PFSK-1 (cell line): Measurements from ENCODE around the gene UBE2B.

Experiments used
- FOXP2 ChIP-seq: optimal IDR thresholded peaks from 2 replicates; pipeline ENCODE3; 2011; ENCODE audit warnings: borderline replicate concordance, control low read depth, inconsistent platforms; ENCODE audit not compliant: insufficient read depth; ENCODE audit errors: extremely low read length, extremely low read depth
- POLR2AphosphoS5 ChIP-seq: IDR thresholded peaks from 2 replicates; pipeline ENCODE4 v1.6.1; 2012; ENCODE audit warnings: low read depth, mild to moderate bottlenecking, control low read depth, low read length, moderate library complexity
- SIN3A ChIP-seq: IDR thresholded peaks from 2 replicates; pipeline ENCODE4 v1.6.1; 2012; ENCODE audit warnings: mild to moderate bottlenecking, low read length, moderate library complexity, borderline replicate concordance; ENCODE audit not compliant: insufficient read depth
- TAF1 ChIP-seq: IDR thresholded peaks from 2 replicates; pipeline ENCODE4 v1.6.1; 2012; ENCODE audit warnings: low read length, control low read depth, borderline replicate concordance; ENCODE audit not compliant: insufficient read depth
- TF ChIP-seq, protein P1 (sequence below), 2 experiments: IDR thresholded peaks; 2 replicates each; pipeline versions ENCODE4 v1.6.1 to v1.8.0; 2011 to 2012; ENCODE audit warnings: low read depth in 2 of 2, low read length in 2 of 2, control low read depth in 1 of 2, inconsistent platforms in 1 of 2, mild to moderate bottlenecking in 1 of 2, moderate library complexity in 1 of 2; ENCODE audit not compliant: insufficient read depth in 1 of 2

The UBE2B gene

DNA sequence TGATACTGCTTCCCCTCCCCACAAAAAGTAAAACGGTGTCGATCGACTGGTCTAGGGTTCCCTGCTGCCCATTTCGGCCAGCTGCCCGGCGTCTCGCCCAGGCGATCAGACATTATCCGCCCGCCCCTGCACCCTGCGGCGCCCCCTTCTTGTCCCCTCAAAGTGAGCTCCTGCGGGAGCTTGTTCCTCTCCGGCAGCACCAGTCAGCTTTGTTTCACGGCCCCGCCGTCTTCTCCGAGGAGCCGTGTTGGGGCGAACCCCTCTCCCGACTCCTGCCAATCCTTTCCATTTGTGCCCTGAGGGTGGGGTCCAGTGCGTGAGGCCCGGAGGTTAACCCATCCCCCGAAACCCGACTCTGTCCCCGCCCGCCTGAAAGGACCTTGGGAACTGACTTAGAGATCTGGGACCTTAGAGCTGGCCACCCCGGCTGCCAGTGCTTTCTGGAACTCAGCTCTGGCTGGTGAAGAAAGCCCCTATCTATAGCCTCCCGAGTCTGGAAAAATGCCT lies 518 bp downstream of the UBE2B start:
- TF ChIP-seq FOXP2 = no peak
- TF ChIP-seq, protein P1, sequence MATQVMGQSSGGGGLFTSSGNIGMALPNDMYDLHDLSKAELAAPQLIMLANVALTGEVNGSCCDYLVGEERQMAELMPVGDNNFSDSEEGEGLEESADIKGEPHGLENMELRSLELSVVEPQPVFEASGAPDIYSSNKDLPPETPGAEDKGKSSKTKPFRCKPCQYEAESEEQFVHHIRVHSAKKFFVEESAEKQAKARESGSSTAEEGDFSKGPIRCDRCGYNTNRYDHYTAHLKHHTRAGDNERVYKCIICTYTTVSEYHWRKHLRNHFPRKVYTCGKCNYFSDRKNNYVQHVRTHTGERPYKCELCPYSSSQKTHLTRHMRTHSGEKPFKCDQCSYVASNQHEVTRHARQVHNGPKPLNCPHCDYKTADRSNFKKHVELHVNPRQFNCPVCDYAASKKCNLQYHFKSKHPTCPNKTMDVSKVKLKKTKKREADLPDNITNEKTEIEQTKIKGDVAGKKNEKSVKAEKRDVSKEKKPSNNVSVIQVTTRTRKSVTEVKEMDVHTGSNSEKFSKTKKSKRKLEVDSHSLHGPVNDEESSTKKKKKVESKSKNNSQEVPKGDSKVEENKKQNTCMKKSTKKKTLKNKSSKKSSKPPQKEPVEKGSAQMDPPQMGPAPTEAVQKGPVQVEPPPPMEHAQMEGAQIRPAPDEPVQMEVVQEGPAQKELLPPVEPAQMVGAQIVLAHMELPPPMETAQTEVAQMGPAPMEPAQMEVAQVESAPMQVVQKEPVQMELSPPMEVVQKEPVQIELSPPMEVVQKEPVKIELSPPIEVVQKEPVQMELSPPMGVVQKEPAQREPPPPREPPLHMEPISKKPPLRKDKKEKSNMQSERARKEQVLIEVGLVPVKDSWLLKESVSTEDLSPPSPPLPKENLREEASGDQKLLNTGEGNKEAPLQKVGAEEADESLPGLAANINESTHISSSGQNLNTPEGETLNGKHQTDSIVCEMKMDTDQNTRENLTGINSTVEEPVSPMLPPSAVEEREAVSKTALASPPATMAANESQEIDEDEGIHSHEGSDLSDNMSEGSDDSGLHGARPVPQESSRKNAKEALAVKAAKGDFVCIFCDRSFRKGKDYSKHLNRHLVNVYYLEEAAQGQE (IDR thresholded peaks at IDR 0.05; ENCODE audit: insufficient read depth in 1 of 2, low read depth in 2 of 2, low read length in 2 of 2) = no peak
- no peak for TF ChIP-seq POLR2AphosphoS5

GRCh38 chr5:134374232-134374631 lies 2.9 kb downstream of the UBE2B start:
- TF ChIP-seq FOXP2 (no peak), TAF1 (no peak), POLR2AphosphoS5 (no peak), SIN3A (no peak)
- TF ChIP-seq, protein P1 (IDR thresholded peaks at IDR 0.05; ENCODE audit: insufficient read depth in 1 of 2, low read depth in 2 of 2, low read length in 2 of 2) = no peak

DNA sequence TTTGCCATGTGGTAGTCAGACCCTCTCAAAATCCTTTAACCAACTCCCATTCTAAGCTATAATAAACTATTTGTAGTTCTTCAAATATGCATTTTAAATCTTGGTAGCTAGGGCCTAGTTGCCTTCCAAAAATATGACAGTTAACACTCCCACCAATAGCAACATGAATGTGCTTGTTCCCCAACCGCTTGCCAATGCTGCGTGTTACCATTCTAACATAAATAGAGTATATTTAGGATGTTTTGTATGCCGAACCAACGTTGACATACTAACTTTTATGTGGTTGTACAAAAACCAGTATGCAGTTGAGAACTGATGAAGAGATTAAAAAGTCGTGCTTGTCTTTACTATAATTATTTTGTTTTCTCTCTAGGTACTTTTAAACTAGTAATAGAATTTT lies 9.0 kb downstream of the UBE2B start:
- no peak for TF ChIP-seq TAF1
- TF ChIP-seq SIN3A = no peak
- TF ChIP-seq FOXP2 = no peak

DNA sequence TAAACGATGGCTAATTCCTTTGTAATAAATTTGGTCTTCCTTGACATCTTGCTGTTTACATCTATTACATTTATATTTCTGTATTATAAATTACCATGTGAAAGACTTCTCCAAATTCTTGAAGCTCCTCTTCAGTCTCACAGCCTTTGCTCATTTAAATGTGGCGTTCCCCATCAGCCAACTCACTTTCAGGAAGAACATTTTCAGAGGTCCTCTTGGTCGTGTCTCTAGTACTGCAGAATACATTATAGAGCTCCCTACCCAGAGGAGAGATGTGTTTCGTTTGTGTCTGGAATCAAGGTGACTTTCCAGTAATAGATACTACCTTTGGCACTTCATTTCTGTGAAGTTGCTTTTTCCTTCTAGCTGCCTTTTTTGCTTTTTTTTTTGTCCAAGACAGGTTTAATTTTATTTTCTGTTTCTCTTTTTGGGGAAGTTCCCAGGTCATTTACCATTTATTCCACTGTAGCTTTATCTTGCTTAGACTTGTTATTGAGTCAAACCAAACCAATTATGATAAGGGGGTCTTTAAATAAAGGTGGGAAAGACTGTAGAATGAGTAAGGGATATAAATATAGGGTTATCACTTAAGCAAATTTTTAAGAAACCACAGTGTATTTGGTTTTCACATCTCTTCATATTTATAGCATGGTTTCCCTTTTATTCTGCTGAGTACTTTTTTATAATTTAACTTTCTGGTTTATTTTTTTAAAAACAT lies 12.8 kb downstream of the UBE2B start:
- TF ChIP-seq TAF1 (no peak), POLR2AphosphoS5 (no peak), FOXP2 (no peak), SIN3A (no peak)
- TF ChIP-seq, protein P1 (IDR thresholded peaks at IDR 0.05; ENCODE audit: insufficient read depth in 1 of 2, low read depth in 2 of 2, low read length in 2 of 2) = no peak

DNA sequence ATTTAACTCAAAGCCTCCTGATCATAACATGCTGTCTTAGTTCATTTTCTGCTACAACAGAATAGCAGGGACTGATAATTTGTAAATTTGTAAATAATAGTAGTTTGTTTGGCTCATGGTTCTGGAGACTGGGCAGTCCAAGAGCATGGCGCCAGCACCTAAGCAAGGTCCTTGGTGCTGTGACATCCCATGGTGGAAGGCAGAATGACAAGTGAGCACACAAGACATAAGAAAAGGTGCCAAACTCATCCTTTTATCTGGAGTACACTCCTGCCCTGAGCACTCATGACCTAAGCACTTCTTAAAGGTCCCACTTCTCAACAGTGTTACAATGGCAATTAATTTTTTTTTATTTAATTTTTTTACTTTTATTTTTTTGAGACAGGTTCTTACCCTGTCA lies 16.1 kb downstream of the UBE2B start:
- TF ChIP-seq TAF1 (no peak), FOXP2 (no peak), POLR2AphosphoS5 (no peak), SIN3A (no peak)
- TF ChIP-seq, protein P1 (IDR thresholded peaks at IDR 0.05; ENCODE audit: insufficient read depth in 1 of 2, low read depth in 2 of 2, low read length in 2 of 2) = no peak
